Measurements from ENCODE around the gene SSR1.

SSR1 gene

GRCh38 chr6:7252390-7252789 lies 60.6 kb downstream of the SSR1 start:
- no peak overlapping the region for H3K27ac ChIP-seq (ENCODE audit: low read length)
- H3K27me3 ChIP-seq (replicated peaks; ENCODE audit: insufficient read depth, low read length): no peaks in the 10 kb centered on the region
- TF ChIP-seq EZH2phosphoT487 (IDR thresholded peaks at IDR 0.05; ENCODE audit: low read length): no peak
- TF ChIP-seq CTCF (IDR thresholded peaks at IDR 0.05; ENCODE audit: low read length): no peak
- TF ChIP-seq EZH2 (optimal IDR thresholded peaks at IDR 0.05; ENCODE audit: low read depth, low read length): no peak
- no peak overlapping the region for H3K9ac ChIP-seq (ENCODE audit: low read length)
- H3K9me3 ChIP-seq (replicated peaks; ENCODE audit: insufficient read depth, low read length): no peaks in the 10 kb centered on the region
- no peak overlapping the region for H3K4me2 ChIP-seq (ENCODE audit: low read depth, low read length)
- no peaks in the 10 kb centered on the region for H3K36me3 ChIP-seq (replicated peaks; ENCODE audit: insufficient read depth, low read length)
- no peaks in the 10 kb centered on the region for H3K9me2 ChIP-seq (replicated peaks; ENCODE audit: insufficient read depth, low read length)
- no peaks in the 10 kb centered on the region for H4K20me1 ChIP-seq (ENCODE audit: insufficient read depth, low read length)
- no peaks in the 10 kb centered on the region for H3K4me1 ChIP-seq (ENCODE audit: low read length)
- H2AFZ ChIP-seq (ENCODE audit: low read length): no peak overlapping the region
- no peak for DNase-seq
- no peaks in the 10 kb centered on the region for H3F3A ChIP-seq (ENCODE audit: insufficient read depth, low read length)
- H3K4me3 ChIP-seq (ENCODE audit: low read length): no peak overlapping the region
- no peaks in the 10 kb centered on the region for H3K79me2 ChIP-seq (ENCODE audit: low read length)

- H3K9me2 ChIP-seq (replicated peaks; ENCODE audit: insufficient read depth, low read length): no peaks in the 10 kb centered on the region
- H4K20me1 ChIP-seq (ENCODE audit: insufficient read depth, low read length): no peaks in the 10 kb centered on the region
- no peak for DNase-seq
- no peaks in the 10 kb centered on the region for H3K9me3 ChIP-seq (replicated peaks; ENCODE audit: insufficient read depth, low read length)
- no peak overlapping the region for H2AFZ ChIP-seq (ENCODE audit: low read length)
- no peaks in the 10 kb centered on the region for H3K36me3 ChIP-seq (replicated peaks; ENCODE audit: insufficient read depth, low read length)
- no peak overlapping the region for H3K9ac ChIP-seq (ENCODE audit: low read length)
- H3K4me2 ChIP-seq (ENCODE audit: low read depth, low read length): no peak overlapping the region
- H3K4me1 ChIP-seq (ENCODE audit: low read length): no peaks in the 10 kb centered on the region
- H3K27me3 ChIP-seq (replicated peaks; ENCODE audit: insufficient read depth, low read length): no peaks in the 10 kb centered on the region
- H3K27ac ChIP-seq (ENCODE audit: low read length): no peak overlapping the region
- no peaks in the 10 kb centered on the region for H3F3A ChIP-seq (ENCODE audit: insufficient read depth, low read length)
- H3K79me2 ChIP-seq (ENCODE audit: low read length): no peaks in the 10 kb centered on the region
- no peak for TF ChIP-seq CTCF (IDR thresholded peaks at IDR 0.05; ENCODE audit: low read length)
- TF ChIP-seq EZH2 (optimal IDR thresholded peaks at IDR 0.05; ENCODE audit: low read depth, low read length): no peak
- no peak for TF ChIP-seq EZH2phosphoT487 (IDR thresholded peaks at IDR 0.05; ENCODE audit: low read length)
- no peak overlapping the region for H3K4me3 ChIP-seq (ENCODE audit: low read length)
Observed at GRCh38 chr6:7251646-7252260, 61.2 kb downstream of the SSR1 start.

- Histone ChIP-seq H3K9ac (ENCODE audit: low read length) (no peak overlapping the region), H3K27me3 (replicated peaks; ENCODE audit: insufficient read depth, low read length) (no peaks in the 10 kb centered on the region), H3F3A (ENCODE audit: insufficient read depth, low read length) (no peaks in the 10 kb centered on the region), H3K4me3 (ENCODE audit: low read length) (no peak overlapping the region), H4K20me1 (ENCODE audit: insufficient read depth, low read length) (no peaks in the 10 kb centered on the region), H3K79me2 (ENCODE audit: low read length) (no peaks in the 10 kb centered on the region), H3K27ac (ENCODE audit: low read length) (no peak overlapping the region), H3K4me1 (ENCODE audit: low read length) (no peaks in the 10 kb centered on the region), H3K9me3 (replicated peaks; ENCODE audit: insufficient read depth, low read length) (no peaks in the 10 kb centered on the region), H3K36me3 (replicated peaks; ENCODE audit: insufficient read depth, low read length) (no peaks in the 10 kb centered on the region), H3K9me2 (replicated peaks; ENCODE audit: insufficient read depth, low read length) (no peaks in the 10 kb centered on the region), H3K4me2 (ENCODE audit: low read depth, low read length) (no peak overlapping the region), H2AFZ (ENCODE audit: low read length) (no peak overlapping the region)
- DNase-seq: no peak
- TF ChIP-seq EZH2phosphoT487 (IDR thresholded peaks at IDR 0.05; ENCODE audit: low read length) (no peak), CTCF (IDR thresholded peaks at IDR 0.05; ENCODE audit: low read length) (no peak), EZH2 (optimal IDR thresholded peaks at IDR 0.05; ENCODE audit: low read depth, low read length) (no peak)
Observed at GRCh38 chr6:7250812-7251211, 62.2 kb downstream of the SSR1 start.

Measured in MM.1S (cell line).